GM18520 (cell line): ENCODE measurements around the gene GOLGA8K.
"Not testable (repeated sequence)": the region's sequence is repeated elsewhere in the genome, so short reads cannot be mapped to it uniquely, and the experiment has no call there.

Source experiments
- ATAC-seq: cut with Tn5 transposase; IDR thresholded peaks from one replicate; pipeline ENCODE4 v1.9.1; 2021; ENCODE audit not compliant: unreplicated experiment

Gene GOLGA8K

GRCh38 chr15:32356909-32357308 is 46.2 kb downstream of the GOLGA8K start:
- ATAC-seq = not testable (repeated sequence)

GRCh38 chr15:32352748-32353147 is 50.3 kb downstream of the GOLGA8K start:
- not testable (repeated sequence) for ATAC-seq

GRCh38 chr15:32350563-32351220 is 52.4 kb downstream of the GOLGA8K start:
- ATAC-seq = not testable (repeated sequence)

- ATAC-seq = not testable (repeated sequence)
Observed at GRCh38 chr15:32347037-32347436, 56.1 kb downstream of the GOLGA8K start.

- ATAC-seq = not testable (repeated sequence)
Observed at GRCh38 chr15:32345978-32346547, 57.0 kb downstream of the GOLGA8K start.

GRCh38 chr15:32343921-32344320 is 59.2 kb downstream of the GOLGA8K start:
- ATAC-seq = not testable (repeated sequence)
